Vagina (tissue), 2 donors: Measurements from ENCODE around the gene C5AR1.
"Not testable (repeated sequence)": the region's sequence is repeated elsewhere in the genome, so short reads cannot be mapped to it uniquely, and the experiment has no call there.

Source experiments
- POLR2A ChIP-seq, 2 donors: fragments of 450-650 bp; IDR thresholded peaks; one replicate each; pipeline ENCODE4 v1.6.1; 2017; ENCODE audit warnings: antibody characterized with exemption in 2 of 2, mild to moderate bottlenecking in 2 of 2, moderate library complexity in 2 of 2
- TF ChIP-seq, protein P1 (sequence below), 3 experiments: fragments of 450-650 bp in 2 of 3; fragments of 200-600 bp in 1 of 3; sonication (generic) in 1 of 3; IDR thresholded peaks; one replicate each; pipeline ENCODE4 v1.5.1; 2017 to 2019; ENCODE audit warnings: antibody characterized with exemption in 3 of 3, mild to moderate bottlenecking in 2 of 3, moderate library complexity in 2 of 3

DNA sequence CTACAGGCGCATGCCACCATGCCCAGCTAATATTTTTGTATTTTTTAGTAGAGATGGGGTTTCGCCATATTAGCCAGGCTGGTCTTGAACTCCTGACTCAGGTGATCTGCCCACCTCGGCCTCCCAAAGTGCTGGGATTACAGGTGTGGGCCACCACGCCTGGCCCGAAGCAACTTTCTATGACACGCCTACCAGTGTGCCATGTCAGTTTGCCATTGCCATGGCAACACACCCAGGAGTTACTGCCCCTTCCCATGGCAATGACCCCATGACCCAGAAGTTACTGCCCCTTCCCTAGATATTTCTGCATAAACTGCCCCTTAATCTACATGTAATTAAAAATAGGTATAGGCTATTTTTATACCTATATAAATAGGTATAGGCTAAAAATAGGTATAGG, 36.4 kb downstream of the C5AR1 start:
- not testable (repeated sequence) for TF ChIP-seq POLR2A (IDR thresholded peaks at IDR 0.05)
- TF ChIP-seq, protein P1, sequence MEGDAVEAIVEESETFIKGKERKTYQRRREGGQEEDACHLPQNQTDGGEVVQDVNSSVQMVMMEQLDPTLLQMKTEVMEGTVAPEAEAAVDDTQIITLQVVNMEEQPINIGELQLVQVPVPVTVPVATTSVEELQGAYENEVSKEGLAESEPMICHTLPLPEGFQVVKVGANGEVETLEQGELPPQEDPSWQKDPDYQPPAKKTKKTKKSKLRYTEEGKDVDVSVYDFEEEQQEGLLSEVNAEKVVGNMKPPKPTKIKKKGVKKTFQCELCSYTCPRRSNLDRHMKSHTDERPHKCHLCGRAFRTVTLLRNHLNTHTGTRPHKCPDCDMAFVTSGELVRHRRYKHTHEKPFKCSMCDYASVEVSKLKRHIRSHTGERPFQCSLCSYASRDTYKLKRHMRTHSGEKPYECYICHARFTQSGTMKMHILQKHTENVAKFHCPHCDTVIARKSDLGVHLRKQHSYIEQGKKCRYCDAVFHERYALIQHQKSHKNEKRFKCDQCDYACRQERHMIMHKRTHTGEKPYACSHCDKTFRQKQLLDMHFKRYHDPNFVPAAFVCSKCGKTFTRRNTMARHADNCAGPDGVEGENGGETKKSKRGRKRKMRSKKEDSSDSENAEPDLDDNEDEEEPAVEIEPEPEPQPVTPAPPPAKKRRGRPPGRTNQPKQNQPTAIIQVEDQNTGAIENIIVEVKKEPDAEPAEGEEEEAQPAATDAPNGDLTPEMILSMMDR (IDR thresholded peaks at IDR 0.05), result not testable (repeated sequence)
